Measurements from ENCODE around the gene MARCKSL1.
A peak's percentile ranks its signal among the peaks of the same experiment; 100 is the strongest.

Gene MARCKSL1

DNA sequence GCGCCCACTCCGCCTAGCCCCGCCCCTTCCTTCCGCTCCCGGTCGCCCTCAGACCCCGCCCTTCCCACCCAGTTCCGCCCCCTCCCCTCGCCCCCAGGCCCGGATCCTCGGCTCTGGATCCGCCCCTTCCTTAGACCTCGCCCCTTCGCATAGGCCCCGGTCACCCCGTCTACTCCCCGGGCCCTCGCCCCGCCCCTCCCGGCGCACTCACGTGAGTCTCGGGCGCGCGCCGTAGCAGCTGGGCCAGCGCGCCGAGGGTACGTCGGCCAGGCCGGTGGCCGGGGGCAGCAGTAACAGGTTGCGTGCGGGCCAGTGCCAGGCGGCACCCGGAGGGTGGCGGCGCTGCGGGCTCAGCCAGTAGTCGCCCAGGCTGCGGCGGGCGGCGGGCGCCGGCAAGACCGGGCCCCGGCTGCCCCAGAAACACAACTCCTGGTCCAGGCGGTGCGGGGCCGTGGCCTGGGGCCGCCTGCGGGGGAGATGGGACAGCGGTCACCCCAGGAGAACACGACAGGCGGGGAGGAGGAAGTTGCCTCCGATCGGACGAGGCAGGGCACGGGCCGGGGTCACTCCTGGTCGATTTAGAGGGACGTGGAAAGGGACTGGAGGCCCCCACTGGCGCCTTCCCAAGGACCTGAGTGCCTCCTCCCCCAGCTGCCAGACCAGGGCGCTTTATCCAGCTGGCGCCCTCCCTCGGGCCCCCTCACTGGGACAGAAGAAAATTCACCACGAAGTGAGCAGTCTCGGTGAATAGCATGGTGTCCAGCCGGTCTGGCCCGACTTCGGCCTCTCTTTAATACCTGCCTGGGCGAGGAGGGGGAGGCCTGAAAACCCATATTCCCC lies 15.6 kb upstream of the MARCKSL1 start:
- TF ChIP-seq SP1 (IDR thresholded peaks at IDR 0.05) (no peak), ARNT (IDR thresholded peaks at IDR 0.05) (0 out of 2 replicates have a peak, but pooled peaks have one; percentile 61)
- CTCF ChIA-PET = interaction anchor here (1.3 kb wide), 1 partner anchor 61 kb away, joined by 3 read pairs; no protein-coding TSS in a partner anchor
- POLR2A ChIA-PET = interaction anchor here (0.8 to 6.2 kb wide), 13 partner anchors 10 to 278 kb away, joined by 3 to 33 read pairs (median 3); partner anchors contain the start of genes BSDC1, HDAC1, IQCC and MARCKSL1
- DNase-seq (ENCODE audit: extremely low spot score) = peak; percentile 100

- ChIA-PET CTCF (no interaction called here), POLR2A (interaction anchor here (1.0 to 6.2 kb wide), 8 partner anchors 9 to 146 kb away, joined by 3 to 33 read pairs (median 4); partner anchors contain the start of genes BSDC1, IQCC and MARCKSL1)
- DNase-seq (ENCODE audit: extremely low spot score) = peak; percentile 97
- TF ChIP-seq ZNF384 (IDR thresholded peaks at IDR 0.05) (no peak), FOXA1 (IDR thresholded peaks at IDR 0.05) (no peak), CTBP1 (IDR thresholded peaks at IDR 0.05; ENCODE audit: borderline replicate concordance) (no peak), ELF4 (IDR thresholded peaks at IDR 0.05) (no peak), HDGF (IDR thresholded peaks at IDR 0.05; ENCODE audit: borderline replicate concordance) (no peak), SP1 (IDR thresholded peaks at IDR 0.05) (peak; percentile 93), NFRKB (IDR thresholded peaks at IDR 0.05) (no peak), LEF1 (IDR thresholded peaks at IDR 0.05; ENCODE audit: borderline replicate concordance) (no peak), L3MBTL2 (conservative IDR thresholded peaks at IDR 0.05) (peak; percentile 100), BHLHE40 (IDR thresholded peaks at IDR 0.05; ENCODE audit: borderline replicate concordance) (no peak), SUZ12 (IDR thresholded peaks at IDR 0.05) (no peak)
- TF ChIP-seq, protein P1, sequence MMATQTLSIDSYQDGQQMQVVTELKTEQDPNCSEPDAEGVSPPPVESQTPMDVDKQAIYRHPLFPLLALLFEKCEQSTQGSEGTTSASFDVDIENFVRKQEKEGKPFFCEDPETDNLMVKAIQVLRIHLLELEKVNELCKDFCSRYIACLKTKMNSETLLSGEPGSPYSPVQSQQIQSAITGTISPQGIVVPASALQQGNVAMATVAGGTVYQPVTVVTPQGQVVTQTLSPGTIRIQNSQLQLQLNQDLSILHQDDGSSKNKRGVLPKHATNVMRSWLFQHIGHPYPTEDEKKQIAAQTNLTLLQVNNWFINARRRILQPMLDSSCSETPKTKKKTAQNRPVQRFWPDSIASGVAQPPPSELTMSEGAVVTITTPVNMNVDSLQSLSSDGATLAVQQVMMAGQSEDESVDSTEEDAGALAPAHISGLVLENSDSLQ (IDR thresholded peaks at IDR 0.05) = no peak
Measured at GRCh38 chr1:32350785-32351398, 14.9 kb upstream of the MARCKSL1 start.

GRCh38 chr1:32349211-32349708 lies 13.2 kb upstream of the MARCKSL1 start:
- DNase-seq (ENCODE audit: extremely low spot score) = no peak

DNA sequence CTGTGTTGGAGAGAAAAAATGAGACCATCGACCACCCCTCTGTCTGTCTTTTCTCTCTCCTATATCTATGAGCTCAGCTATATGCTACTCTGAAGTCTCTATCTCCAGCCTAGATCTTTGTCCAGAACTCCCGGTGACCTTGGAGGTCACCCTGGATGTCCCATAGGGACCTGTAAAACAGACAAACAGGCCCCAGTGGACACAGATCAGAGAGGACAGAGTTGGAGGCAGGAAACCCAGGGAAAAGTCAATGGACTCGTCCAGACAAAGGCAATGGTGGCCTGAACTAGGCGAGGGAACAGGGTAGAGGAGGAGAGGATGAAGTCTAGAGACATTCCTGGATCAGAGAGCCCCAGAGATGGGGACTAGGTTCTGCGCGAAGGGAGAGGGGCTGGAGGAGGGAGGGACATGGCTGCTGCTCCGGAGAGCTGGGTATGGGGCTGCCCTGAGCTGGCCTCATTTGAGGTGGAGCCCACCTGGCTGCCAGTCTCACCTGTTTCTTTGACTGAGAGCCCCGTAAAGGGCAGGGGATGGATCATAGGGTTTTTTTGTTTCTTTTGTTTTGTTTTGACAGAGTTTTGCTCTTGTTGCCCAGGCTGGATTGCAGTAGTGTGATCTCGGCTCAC lies 10.6 kb upstream of the MARCKSL1 start:
- TF ChIP-seq FOXM1 (IDR thresholded peaks at IDR 0.05; ENCODE audit: borderline replicate concordance) = no peak
- TF ChIP-seq FOXK2 (IDR thresholded peaks at IDR 0.05) = no peak
- TF ChIP-seq, protein P1 (IDR thresholded peaks at IDR 0.05) = no peak
- no peak for TF ChIP-seq HDGF (IDR thresholded peaks at IDR 0.05; ENCODE audit: borderline replicate concordance)
- no peak for TF ChIP-seq BHLHE40 (IDR thresholded peaks at IDR 0.05; ENCODE audit: borderline replicate concordance)
- no peak for TF ChIP-seq ELF4 (IDR thresholded peaks at IDR 0.05)
- no peak for TF ChIP-seq L3MBTL2 (conservative IDR thresholded peaks at IDR 0.05)
- no peak for TF ChIP-seq SUZ12 (IDR thresholded peaks at IDR 0.05)
- no peak for TF ChIP-seq ZNF384 (IDR thresholded peaks at IDR 0.05)
- no peak for TF ChIP-seq TARDBP (IDR thresholded peaks at IDR 0.05)
- TF ChIP-seq LEF1 (IDR thresholded peaks at IDR 0.05; ENCODE audit: borderline replicate concordance) = no peak
- no peak for TF ChIP-seq SP1 (IDR thresholded peaks at IDR 0.05)
- TF ChIP-seq NFRKB (IDR thresholded peaks at IDR 0.05) = no peak
- TF ChIP-seq FOXA1 (IDR thresholded peaks at IDR 0.05) = no peak
- no peak for TF ChIP-seq ARNT (IDR thresholded peaks at IDR 0.05)
- no peak for TF ChIP-seq CTBP1 (IDR thresholded peaks at IDR 0.05; ENCODE audit: borderline replicate concordance)
- ChIA-PET POLR2A (no interaction called here), CTCF (no interaction called here)
- DNase-seq (ENCODE audit: extremely low spot score) = no peak

More at GRCh38 chr1:32349211-32349708, 13.2 kb upstream of the MARCKSL1 start:
- TF ChIP-seq ZNF384 (IDR thresholded peaks at IDR 0.05) (no peak), L3MBTL2 (conservative IDR thresholded peaks at IDR 0.05) (no peak), BHLHE40 (IDR thresholded peaks at IDR 0.05; ENCODE audit: borderline replicate concordance) (no peak), TARDBP (IDR thresholded peaks at IDR 0.05) (no peak), CTBP1 (IDR thresholded peaks at IDR 0.05; ENCODE audit: borderline replicate concordance) (no peak)
- TF ChIP-seq, protein P1 (IDR thresholded peaks at IDR 0.05) = no peak
- ChIA-PET POLR2A (interaction anchor here (0.6 kb wide), 1 partner anchor 12 kb away, joined by 3 read pairs; no protein-coding TSS in a partner anchor), CTCF (no interaction called here)

- TF ChIP-seq CTBP1 (IDR thresholded peaks at IDR 0.05; ENCODE audit: borderline replicate concordance) (no peak), SUZ12 (IDR thresholded peaks at IDR 0.05) (no peak)
- POLR2A ChIA-PET = interaction anchor here (1.2 kb wide), 1 partner anchor 10 kb away, joined by 10 read pairs; the partner anchor contains the start of gene MARCKSL1
- CTCF ChIA-PET = no interaction called here
- DNase-seq (ENCODE audit: extremely low spot score) = no peak
Measured at GRCh38 chr1:32345289-32345827, 9.3 kb upstream of the MARCKSL1 start.

Data from HEK293T (cell line).